Naive B cell (primary cell): Measurements from ENCODE around the gene KCTD2. TPM values are rescaled to one million over a fixed set of nuclear protein-coding genes. Genes with fewer than 3 reads are reported as not detected.

Source experiments
- ATAC-seq, 2 donors: fragments of 150-1000 bp; cut with Tn5 transposase; 2 replicates each; pipeline ENCODE4 v1.10.0; 2021; ENCODE audit warnings: low read depth in 2 of 2, mild to moderate bottlenecking in 2 of 2, moderate library complexity in 2 of 2
- DNase-seq: peaks from one replicate; pipeline ENCODE4 v3.0.0; 2022
- H3K27ac Mint-ChIP-seq, 6 donors: one replicate each; pipeline ENCODE4 v1.8.0; 2020 to 2022; ENCODE audit warnings: mild to moderate bottlenecking in 6 of 6, mixed read lengths in 6 of 6, moderate library complexity in 5 of 6, inconsistent platforms in 2 of 6
- H3K27me3 Mint-ChIP-seq, 3 donors: one replicate each; pipeline ENCODE4 v1.8.0; 2021 to 2022; ENCODE audit warnings: mixed read lengths in 3 of 3, mild to moderate bottlenecking in 1 of 3
- H3K36me3 Mint-ChIP-seq, 2 donors: one replicate each; pipeline ENCODE4 v1.8.0; 2020 to 2022; ENCODE audit warnings: mixed read lengths in 2 of 2, inconsistent platforms in 1 of 2, mild to moderate bottlenecking in 1 of 2
- H3K4me1 Mint-ChIP-seq, 3 donors: one replicate each; pipeline ENCODE4 v1.8.0; 2020 to 2022; ENCODE audit warnings: mixed read lengths in 3 of 3, inconsistent platforms in 1 of 3, mild to moderate bottlenecking in 1 of 3, moderate library complexity in 1 of 3
- H3K4me3 Mint-ChIP-seq, 8 donors: one replicate each; pipeline ENCODE4 v1.8.0; 2020 to 2022; ENCODE audit warnings: mild to moderate bottlenecking in 8 of 8, mixed read lengths in 8 of 8, moderate library complexity in 8 of 8, inconsistent platforms in 2 of 8
- H3K9me3 Mint-ChIP-seq, 7 donors: one replicate each; pipeline ENCODE4 v1.8.0; 2020 to 2022; ENCODE audit warnings: mixed read lengths in 7 of 7, mild to moderate bottlenecking in 5 of 7, inconsistent platforms in 2 of 7, moderate library complexity in 1 of 7
- polyA plus RNA-seq, 6 donors: library from polyadenylated mRNA; unstranded; fragments of 300-500 nt; fragmentation: Illumina TruSeq; gene quantifications; one replicate each; pipeline ENCODE4 v1.2.3, GENCODE V29; 2021; ENCODE audit warnings: low read depth in 6 of 6

Gene KCTD2
- polyA plus RNA-seq, 6 donors from 2014 or later: 2.9 to 9.8 (median 4.8) TPM

DNA sequence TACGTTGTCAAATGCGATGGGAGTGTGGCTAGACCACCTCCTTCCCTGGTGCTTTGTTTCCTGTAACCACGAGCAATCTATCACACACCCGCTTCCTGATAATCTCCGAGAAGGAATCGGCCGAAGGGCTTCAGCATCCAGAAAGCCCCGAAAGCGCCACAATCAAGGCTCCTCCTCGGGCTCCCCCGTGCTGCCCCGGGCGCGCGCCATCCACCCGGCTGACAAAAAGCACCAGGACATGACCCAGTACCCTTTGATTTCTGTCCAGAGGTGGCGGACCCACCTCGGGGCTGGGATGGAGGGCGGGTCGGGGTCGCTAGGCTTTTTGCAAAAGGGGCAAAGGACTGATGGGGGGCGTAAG, 62.0 kb downstream of the KCTD2 start:
- no peaks in the 10 kb centered on the region for H3K9me3 Mint-ChIP-seq
- ATAC-seq (peak; percentile 20), DNase-seq (no peak)
- peaks cover 19 to 32% (median 32%) of the 10 kb centered on the region in 3 donors for H3K4me1 Mint-ChIP-seq
- peaks cover 0 to 8% of the 10 kb centered on the region in 2 donors for H3K36me3 Mint-ChIP-seq
- peak overlapping the region in 4 of 6 donors; percentile 61 to 93 (median 80) for H3K27ac Mint-ChIP-seq
- peaks cover 0 to 15% (median 0%) of the 10 kb centered on the region in 3 donors for H3K27me3 Mint-ChIP-seq
- H3K4me3 Mint-ChIP-seq: peak overlapping the region; percentile 79 to 93 (median 88)

DNA sequence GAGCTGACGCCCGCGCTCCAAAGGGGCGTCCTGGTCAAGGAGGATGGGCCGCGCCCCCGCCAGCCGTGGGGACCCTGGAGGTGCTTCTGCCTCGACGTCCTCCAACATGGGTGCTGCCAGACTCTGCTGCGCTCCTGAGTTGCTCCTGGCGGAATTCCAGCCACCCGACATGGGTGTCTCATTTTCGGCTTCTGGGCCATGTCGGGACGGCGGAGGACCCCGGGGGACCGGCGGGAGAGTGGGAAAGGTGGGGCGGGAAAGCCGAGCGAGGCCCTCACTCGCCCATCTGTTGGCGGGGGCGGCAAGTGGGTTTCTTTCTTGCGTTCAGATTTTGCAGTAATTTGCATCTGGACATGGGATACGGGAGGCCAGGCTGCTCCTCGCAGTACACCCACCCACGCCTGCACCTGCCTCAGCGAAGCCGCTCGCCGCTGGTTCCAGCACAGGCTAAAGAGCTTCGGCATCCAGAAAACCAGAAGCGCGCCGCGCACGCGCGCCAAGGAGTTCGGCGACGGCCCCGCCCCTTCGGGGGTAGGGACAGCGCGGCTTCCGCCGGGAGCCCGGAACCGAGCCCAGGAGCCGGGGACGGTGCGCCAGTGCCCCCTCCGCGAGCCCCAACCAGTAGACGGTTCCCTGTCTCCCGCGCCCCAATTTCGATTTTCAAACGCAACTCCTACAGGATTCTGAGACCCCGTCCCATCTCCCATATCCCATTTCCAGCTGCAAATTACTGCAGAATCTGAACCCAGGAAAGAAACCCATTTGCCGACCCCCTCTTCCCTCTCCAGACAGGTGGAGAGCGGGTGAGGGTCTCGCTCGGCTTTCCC, 62.6 kb downstream of the KCTD2 start, which contains the start of gene ARMC7:
ARMC7 (plus strand) TSS at position 563 of the 827 bp plus-strand sequence. CDS start 320 bp downstream, outside the sequence.
- peaks cover 0 to 15% (median 0%) of the 10 kb centered on the region in 3 donors for H3K27me3 Mint-ChIP-seq
- peak within 1 kb of the TSS; percentile 79 to 93 (median 88) for H3K4me3 Mint-ChIP-seq
- peaks cover 24 to 38% (median 38%) of the 10 kb centered on the region in 3 donors for H3K4me1 Mint-ChIP-seq
- peak; percentile 91 for DNase-seq
- peak; percentile 74 to 75 for ATAC-seq
- peak within 1 kb of the TSS; percentile 39 to 93 (median 66) for H3K27ac Mint-ChIP-seq
- peaks cover 0 to 8% of the 10 kb centered on the region in 2 donors for H3K36me3 Mint-ChIP-seq
- H3K9me3 Mint-ChIP-seq: no peaks in the 10 kb centered on the region

DNA sequence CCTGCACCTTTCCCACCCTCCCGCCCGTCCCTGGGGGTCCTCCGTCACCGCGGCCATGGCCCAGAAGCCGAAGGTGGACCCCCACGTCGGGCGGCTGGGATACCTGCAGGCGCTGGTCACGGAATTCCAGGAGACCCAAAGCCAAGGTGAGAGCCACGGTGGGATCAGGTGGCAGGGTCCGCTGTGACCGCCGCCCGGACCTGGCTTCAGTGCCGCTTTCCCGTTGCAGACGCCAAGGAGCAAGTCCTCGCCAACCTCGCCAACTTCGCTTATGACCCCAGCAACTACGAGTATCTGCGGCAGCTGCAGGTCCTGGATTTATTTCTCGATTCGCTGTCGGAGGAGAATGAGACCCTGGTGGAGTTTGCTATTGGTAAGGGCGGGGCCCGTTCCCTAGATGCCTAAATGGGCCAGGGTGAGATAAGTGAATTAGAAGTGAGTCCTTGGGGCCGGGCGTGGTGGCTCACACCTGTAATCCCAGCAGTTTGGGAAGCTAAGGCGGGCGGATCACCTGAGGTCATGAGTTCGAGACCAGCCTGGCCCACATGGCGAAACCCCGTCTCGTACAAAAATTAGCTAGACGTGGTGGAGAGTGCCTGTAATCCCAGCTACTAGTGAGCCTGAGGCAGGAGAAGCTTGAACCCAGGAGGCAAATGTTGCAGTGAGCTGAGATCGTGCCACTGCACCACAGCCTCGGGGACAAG, 63.4 kb downstream of the KCTD2 start:
- ATAC-seq (no peak), DNase-seq (no peak)
- Mint-ChIP-seq H3K27ac (peak overlapping the region in 4 of 6 donors; percentile 39 to 69 (median 62)), H3K4me3 (peak overlapping the region; percentile 79 to 93 (median 88)), H3K27me3 (peaks cover 0 to 15% (median 0%) of the 10 kb centered on the region in 3 donors), H3K36me3 (peaks cover 0 to 8% of the 10 kb centered on the region in 2 donors), H3K9me3 (no peaks in the 10 kb centered on the region), H3K4me1 (peaks cover 29 to 46% (median 45%) of the 10 kb centered on the region in 3 donors)

DNA sequence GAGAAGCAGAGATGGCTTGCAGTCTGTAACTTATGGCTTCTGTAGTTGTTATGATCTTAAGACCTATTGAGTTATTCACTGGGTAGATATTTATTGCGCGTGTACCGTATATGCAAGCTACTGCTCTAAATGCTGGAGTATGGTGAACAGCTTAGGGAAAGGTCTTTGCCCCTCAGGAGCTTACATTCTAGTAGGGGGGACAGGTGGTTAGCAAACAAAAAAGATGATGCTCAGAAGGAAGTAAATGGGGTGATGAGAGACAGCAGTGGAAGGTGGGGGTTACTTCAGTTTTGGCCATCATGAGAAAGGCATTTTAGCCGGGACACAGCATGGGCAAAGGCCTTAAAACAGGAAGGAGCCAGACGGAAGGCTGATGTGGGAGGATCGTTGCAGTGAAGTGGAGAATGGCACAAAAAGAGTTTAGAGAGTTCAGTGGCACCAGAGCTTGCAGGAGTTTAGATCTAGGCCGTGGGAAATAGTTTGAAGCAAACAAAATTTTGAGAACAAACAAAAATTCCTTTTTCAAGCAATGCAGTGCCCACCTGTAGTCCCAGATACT, 64.8 kb downstream of the KCTD2 start:
- H3K27me3 Mint-ChIP-seq: peaks cover 0 to 2% (median 0%) of the 10 kb centered on the region in 3 donors
- H3K4me3 Mint-ChIP-seq: peak overlapping the region in 7 of 8 donors; percentile 17 to 89 (median 77)
- peaks cover 0 to 8% of the 10 kb centered on the region in 2 donors for H3K36me3 Mint-ChIP-seq
- peaks cover 29 to 59% (median 52%) of the 10 kb centered on the region in 3 donors for H3K4me1 Mint-ChIP-seq
- no peak for ATAC-seq
- peak overlapping the region in 2 of 6 donors; percentile 44 to 80 for H3K27ac Mint-ChIP-seq
- no peaks in the 10 kb centered on the region for H3K9me3 Mint-ChIP-seq
- DNase-seq: no peak

DNA sequence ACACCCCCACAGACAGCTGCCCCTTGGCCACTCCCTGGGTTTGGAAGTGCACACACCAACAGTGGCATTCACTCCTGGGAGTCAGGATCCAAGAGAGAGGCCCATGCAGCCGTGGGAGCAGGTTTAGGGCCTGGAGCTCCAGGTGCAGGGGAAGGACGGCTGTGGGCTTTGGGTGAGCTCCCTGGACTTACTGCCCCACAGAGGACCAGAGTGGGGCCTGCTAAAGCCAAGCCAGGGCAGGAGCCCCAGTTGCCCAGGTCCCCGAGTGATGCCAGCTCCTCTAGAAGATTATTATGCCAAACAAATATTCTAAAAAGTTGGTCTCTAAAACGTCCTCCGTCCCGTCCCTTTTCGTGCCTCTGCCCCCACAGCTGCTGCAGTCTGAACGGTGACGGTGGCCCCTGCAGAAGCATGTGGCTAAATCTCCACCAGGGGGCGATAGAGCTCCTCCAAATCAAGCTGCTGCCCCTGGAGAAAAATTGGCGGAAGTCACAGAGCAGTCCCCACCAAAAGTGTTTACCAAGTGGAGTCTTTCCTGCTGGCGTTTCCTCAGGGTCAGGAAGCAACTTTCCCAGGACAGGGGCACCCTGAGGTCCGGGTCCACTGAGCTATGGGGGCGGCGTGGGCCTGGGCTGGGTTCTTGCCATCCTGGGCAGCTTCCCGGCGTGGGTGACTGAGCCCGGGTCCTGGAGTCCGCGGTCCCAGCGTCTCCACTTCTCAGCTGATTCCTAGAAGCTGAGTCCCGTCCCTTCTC, 67.0 kb downstream of the KCTD2 start:
- H3K9me3 Mint-ChIP-seq: no peaks in the 10 kb centered on the region
- peak; percentile 88 for DNase-seq
- ATAC-seq: peak; percentile 66 to 67
- H3K36me3 Mint-ChIP-seq: peaks cover 0 to 8% of the 10 kb centered on the region in 2 donors
- H3K27me3 Mint-ChIP-seq: no peaks in the 10 kb centered on the region
- peak overlapping the region; percentile 85 to 95 (median 92) for H3K4me3 Mint-ChIP-seq
- H3K4me1 Mint-ChIP-seq: peaks cover 41 to 76% (median 71%) of the 10 kb centered on the region in 3 donors
- peak overlapping the region; percentile 87 to 98 (median 93) for H3K27ac Mint-ChIP-seq

DNA sequence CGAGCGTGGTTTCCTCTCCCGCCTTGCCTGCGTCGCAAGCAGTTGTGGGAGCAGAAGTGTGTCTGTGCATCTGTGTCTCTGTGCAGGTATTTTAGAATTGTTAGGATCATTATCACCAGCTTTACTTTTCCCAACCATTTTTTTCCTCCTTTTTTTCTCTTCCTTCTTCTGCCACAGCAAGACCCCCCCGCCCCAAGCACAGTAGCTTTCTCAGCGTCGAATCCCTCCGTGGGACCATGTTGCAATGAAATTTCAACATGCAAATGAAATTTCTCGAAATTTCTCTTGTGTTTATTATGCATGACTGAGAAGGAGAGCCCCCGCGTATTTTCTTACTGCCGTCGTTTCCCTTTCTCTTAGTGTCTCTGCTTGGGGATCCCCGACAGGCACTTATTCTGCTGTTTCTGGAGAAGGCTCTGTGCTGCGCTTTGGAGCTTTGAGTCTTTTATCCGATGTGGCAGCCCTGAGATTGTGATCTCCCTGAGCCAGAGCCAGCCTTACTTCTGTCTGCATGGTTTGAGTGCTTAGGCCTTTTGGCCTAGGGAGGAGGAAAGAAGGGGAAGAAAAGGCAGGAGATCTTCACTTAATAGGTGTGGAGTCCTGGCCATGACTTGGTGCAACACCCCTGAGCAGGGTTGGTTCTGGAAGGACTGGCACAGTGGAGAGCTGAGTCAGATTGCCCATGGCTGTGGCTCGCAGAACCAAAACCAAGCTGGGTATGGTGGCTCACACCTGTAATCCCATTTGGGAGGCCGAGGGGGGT, 67.7 kb downstream of the KCTD2 start:
- no peaks in the 10 kb centered on the region for H3K9me3 Mint-ChIP-seq
- H3K27ac Mint-ChIP-seq: peak overlapping the region; percentile 87 to 98 (median 94)
- H3K27me3 Mint-ChIP-seq: no peaks in the 10 kb centered on the region
- ATAC-seq (peak; percentile 64 to 70), DNase-seq (peak; percentile 41)
- H3K36me3 Mint-ChIP-seq: peaks cover 0 to 8% of the 10 kb centered on the region in 2 donors
- H3K4me3 Mint-ChIP-seq: peak overlapping the region; percentile 85 to 95 (median 92)
- peaks cover 44 to 76% (median 67%) of the 10 kb centered on the region in 3 donors for H3K4me1 Mint-ChIP-seq

Other genes starting within 250 kb of the KCTD2 start
- gene GRIN2C, start 187.3 kb upstream of the KCTD2 start, polyA plus RNA-seq: under 1 TPM in 2 of 6 donors, not detected in 4; 0.04 to 0.05 TPM
- gene FDXR, start 174.2 kb upstream of the KCTD2 start, polyA plus RNA-seq: 1 to 10 TPM in 5 of 6 donors, not detected in 1; 1.2 to 6.1 (median 3.9) TPM
- not detected for gene FADS6, start 153.6 kb upstream of the KCTD2 start, polyA plus RNA-seq
- gene USH1G, start 124.0 kb upstream of the KCTD2 start, polyA plus RNA-seq: not detected
- gene OTOP2, start 123.0 kb upstream of the KCTD2 start, polyA plus RNA-seq: not detected
- not detected for gene OTOP3, start 111.3 kb upstream of the KCTD2 start, polyA plus RNA-seq
- under 1 TPM in 2 of 6 donors, not detected in 4; 0.08 to 0.23 TPM for gene HID1, start 74.5 kb upstream of the KCTD2 start, polyA plus RNA-seq
- gene CDR2L, start 59.6 kb upstream of the KCTD2 start, polyA plus RNA-seq: not detected
- gene MRPL58, start 34.6 kb upstream of the KCTD2 start, polyA plus RNA-seq: 10 to 100 TPM; 32.4 to 47.3 (median 39.6) TPM
- 100 to 1,000 TPM; 191 to 306 (median 269) TPM for gene ATP5PD, start 256 bp upstream of the KCTD2 start, polyA plus RNA-seq
- 1 to 10 TPM; 1.1 to 4.0 (median 2.1) TPM for gene SLC16A5, start 40.7 kb downstream of the KCTD2 start, polyA plus RNA-seq
- 1 to 10 TPM; 2.0 to 6.0 (median 4.5) TPM for gene ARMC7, start 62.7 kb downstream of the KCTD2 start, polyA plus RNA-seq
- gene NT5C, start 84.5 kb downstream of the KCTD2 start, polyA plus RNA-seq: 100 to 1,000 TPM in 3 of 6 donors, 10 to 100 TPM in 3; 85.0 to 136 (median 111) TPM
- gene JPT1, start 107.3 kb downstream of the KCTD2 start, polyA plus RNA-seq: 10 to 100 TPM; 56.8 to 80.5 (median 72.7) TPM
- gene SUMO2, start 135.7 kb downstream of the KCTD2 start, polyA plus RNA-seq: 100 to 1,000 TPM; 260 to 424 (median 363) TPM
- 10 to 100 TPM; 11.7 to 41.1 (median 33.4) TPM for gene NUP85, start 158.5 kb downstream of the KCTD2 start, polyA plus RNA-seq
- gene GGA3, start 214.4 kb downstream of the KCTD2 start, polyA plus RNA-seq: 10 to 100 TPM in 5 of 6 donors, 1 to 10 TPM in 1; 4.5 to 31.6 (median 13.7) TPM
- gene MRPS7, start 214.7 kb downstream of the KCTD2 start, polyA plus RNA-seq: 100 to 1,000 TPM in 1 of 6 donors, 10 to 100 TPM in 5; 70.1 to 103 (median 94.4) TPM
- gene MIF4GD, start 224.0 kb downstream of the KCTD2 start, polyA plus RNA-seq: 100 to 1,000 TPM in 5 of 6 donors, 10 to 100 TPM in 1; 95.1 to 133 (median 105) TPM
- 10 to 100 TPM; 26.1 to 41.8 (median 31.3) TPM for gene SLC25A19, start 242.2 kb downstream of the KCTD2 start, polyA plus RNA-seq